Measurements from ENCODE around the gene CTXN1. TPM values are rescaled to one million over a fixed set of nuclear protein-coding genes. Genes with fewer than 3 reads are reported as not detected.

Gene CTXN1
- total RNA-seq, 4 donors from 2014 or later, result 2.9 to 29.7 (median 4.8) TPM

- WGBS, 2 donors (ENCODE audit: low coverage in 1 of 2), result 28 to 66% methylated on average over 5 to 18 of the region's 18 CpGs
- Histone ChIP-seq H3K36me3 (peaks cover 0 to 13% (median 6%) of the 10 kb centered on the region in 4 donors), H3K27me3 (no peaks in the 10 kb centered on the region), H3K27ac (peak overlapping the region; percentile 85 to 98 (median 94)), H3K9me3 (no peaks in the 10 kb centered on the region), H3K4me1 (peaks cover 5 to 26% (median 12%) of the 10 kb centered on the region in 4 donors), H3K4me3 (peak overlapping the region; percentile 30 to 68 (median 51))
- TF ChIP-seq, protein P1, sequence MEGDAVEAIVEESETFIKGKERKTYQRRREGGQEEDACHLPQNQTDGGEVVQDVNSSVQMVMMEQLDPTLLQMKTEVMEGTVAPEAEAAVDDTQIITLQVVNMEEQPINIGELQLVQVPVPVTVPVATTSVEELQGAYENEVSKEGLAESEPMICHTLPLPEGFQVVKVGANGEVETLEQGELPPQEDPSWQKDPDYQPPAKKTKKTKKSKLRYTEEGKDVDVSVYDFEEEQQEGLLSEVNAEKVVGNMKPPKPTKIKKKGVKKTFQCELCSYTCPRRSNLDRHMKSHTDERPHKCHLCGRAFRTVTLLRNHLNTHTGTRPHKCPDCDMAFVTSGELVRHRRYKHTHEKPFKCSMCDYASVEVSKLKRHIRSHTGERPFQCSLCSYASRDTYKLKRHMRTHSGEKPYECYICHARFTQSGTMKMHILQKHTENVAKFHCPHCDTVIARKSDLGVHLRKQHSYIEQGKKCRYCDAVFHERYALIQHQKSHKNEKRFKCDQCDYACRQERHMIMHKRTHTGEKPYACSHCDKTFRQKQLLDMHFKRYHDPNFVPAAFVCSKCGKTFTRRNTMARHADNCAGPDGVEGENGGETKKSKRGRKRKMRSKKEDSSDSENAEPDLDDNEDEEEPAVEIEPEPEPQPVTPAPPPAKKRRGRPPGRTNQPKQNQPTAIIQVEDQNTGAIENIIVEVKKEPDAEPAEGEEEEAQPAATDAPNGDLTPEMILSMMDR (IDR thresholded peaks at IDR 0.05), result peak; percentile 89 to 98 (median 94)
- no peak for TF ChIP-seq EP300 (IDR thresholded peaks at IDR 0.05; ENCODE audit: low read depth)
- in situ Hi-C loops (cut with MboI; ENCODE audit: low pct_ligation_motif_present in 1 of 4, low pct_unique_long_range_greater_than_20kb in 1 of 4, low sequenced_read_pairs in 3 of 4) (loop anchor here in 2 of 4 donors (10.0 kb wide), 1 partner anchor 311 kb away; no protein-coding TSS in a partner anchor), intact Hi-C loops (cut with DNase I; ENCODE audit: low total_unique reads) (no loop called here)
- DNase-seq, result peak; percentile 91
Measured at GRCh38 chr19:7944177-7944761, 18.3 kb upstream of the CTXN1 start.

- in situ Hi-C loops (cut with MboI; ENCODE audit: low pct_ligation_motif_present in 1 of 4, low pct_unique_long_range_greater_than_20kb in 1 of 4, low sequenced_read_pairs in 3 of 4), result loop anchor here in 2 of 4 donors (10.0 kb wide), 1 partner anchor 311 kb away; no protein-coding TSS in a partner anchor
- TF ChIP-seq POLR2A (IDR thresholded peaks at IDR 0.05) (peak; percentile 86), POLR2AphosphoS5 (IDR thresholded peaks at IDR 0.05) (peak; percentile 60 to 89 (median 88))
- TF ChIP-seq, protein P1 (IDR thresholded peaks at IDR 0.05), result no peak
- peak; percentile 99 for DNase-seq
- 1% methylated on average over 52 of the region's 56 CpGs; no CpG with 5 or more reads in 1 of the 2 donors for WGBS, 2 donors (ENCODE audit: low coverage in 1 of 2)
- Histone ChIP-seq H3K4me1 (peaks cover 5 to 26% (median 12%) of the 10 kb centered on the region in 4 donors), H3K9me3 (no peaks in the 10 kb centered on the region), H3K4me3 (peak within 1 kb of the TSS; percentile 68 to 93 (median 80)), H3K27me3 (no peaks in the 10 kb centered on the region), H3K27ac (peak within 1 kb of the TSS; percentile 90 to 98 (median 96)), H3K36me3 (peaks cover 0 to 13% (median 6%) of the 10 kb centered on the region in 4 donors)
- intact Hi-C loops (cut with DNase I; ENCODE audit: low total_unique reads), result no loop called here
Measured at GRCh38 chr19:7943444-7944176, 17.7 kb upstream of the CTXN1 start, which contains the start of gene TIMM44. TIMM44 (minus strand) TSS chr19:7943666; CDS start chr19:7943651, 15 bp downstream.

DNA sequence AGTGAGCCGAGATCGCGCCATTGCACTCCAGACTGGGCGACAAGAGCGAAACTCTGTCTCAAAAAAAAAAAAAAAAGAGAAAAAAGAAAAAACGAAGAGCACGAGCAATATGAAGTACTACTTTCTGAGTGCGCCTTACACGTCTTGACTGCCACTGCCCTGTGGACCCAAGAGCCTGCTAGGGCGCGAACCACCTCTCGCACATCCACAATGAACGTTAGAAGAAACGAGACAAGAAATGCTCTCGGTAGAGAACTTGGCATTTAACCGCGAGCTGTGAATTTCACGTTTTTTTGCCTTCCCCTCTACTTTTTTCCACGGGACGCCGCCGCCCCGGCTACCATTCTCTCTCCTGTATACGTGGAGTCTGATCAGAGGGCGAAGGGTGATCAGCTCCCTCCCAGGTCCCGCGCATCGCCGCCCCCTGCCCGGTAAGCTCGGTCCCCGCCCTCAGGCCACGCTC is 17.1 kb upstream of the CTXN1 start:
- Histone ChIP-seq H3K27ac (peak overlapping the region; percentile 90 to 98 (median 96)), H3K36me3 (peaks cover 0 to 14% (median 7%) of the 10 kb centered on the region in 4 donors), H3K4me3 (peak overlapping the region; percentile 68 to 93 (median 80)), H3K4me1 (peaks cover 5 to 26% (median 12%) of the 10 kb centered on the region in 4 donors), H3K27me3 (no peaks in the 10 kb centered on the region), H3K9me3 (no peaks in the 10 kb centered on the region)
- intact Hi-C loops (cut with DNase I; ENCODE audit: low total_unique reads) (no loop called here), in situ Hi-C loops (cut with MboI; ENCODE audit: low pct_ligation_motif_present in 1 of 4, low pct_unique_long_range_greater_than_20kb in 1 of 4, low sequenced_read_pairs in 3 of 4) (loop anchor here in 2 of 4 donors (10.0 kb wide), 1 partner anchor 312 kb away; no protein-coding TSS in a partner anchor)
- 1 to 3% methylated on average over 23 to 33 of the region's 33 CpGs for WGBS, 2 donors (ENCODE audit: low coverage in 1 of 2)
- no peak for DNase-seq
- TF ChIP-seq, protein P1 (IDR thresholded peaks at IDR 0.05), result no peak
- TF ChIP-seq EP300 (IDR thresholded peaks at IDR 0.05; ENCODE audit: low read depth) (no peak), POLR2AphosphoS5 (IDR thresholded peaks at IDR 0.05) (no peak), POLR2A (IDR thresholded peaks at IDR 0.05) (no peak)

All from transverse colon (tissue), 4 donors.